T1000 (cell line): ENCODE measurements around the gene CTBP1.

Source experiments
- DNase-seq: peaks from one replicate; lab custom pipeline; 2025; ENCODE audit warnings: mixed read lengths; lab: John Stamatoyannopoulos, UW

Gene CTBP1

GRCh38 chr4:1249731-1250526, 999 bp upstream of the CTBP1 start:
- DNase-seq, result peak; percentile 19

DNA sequence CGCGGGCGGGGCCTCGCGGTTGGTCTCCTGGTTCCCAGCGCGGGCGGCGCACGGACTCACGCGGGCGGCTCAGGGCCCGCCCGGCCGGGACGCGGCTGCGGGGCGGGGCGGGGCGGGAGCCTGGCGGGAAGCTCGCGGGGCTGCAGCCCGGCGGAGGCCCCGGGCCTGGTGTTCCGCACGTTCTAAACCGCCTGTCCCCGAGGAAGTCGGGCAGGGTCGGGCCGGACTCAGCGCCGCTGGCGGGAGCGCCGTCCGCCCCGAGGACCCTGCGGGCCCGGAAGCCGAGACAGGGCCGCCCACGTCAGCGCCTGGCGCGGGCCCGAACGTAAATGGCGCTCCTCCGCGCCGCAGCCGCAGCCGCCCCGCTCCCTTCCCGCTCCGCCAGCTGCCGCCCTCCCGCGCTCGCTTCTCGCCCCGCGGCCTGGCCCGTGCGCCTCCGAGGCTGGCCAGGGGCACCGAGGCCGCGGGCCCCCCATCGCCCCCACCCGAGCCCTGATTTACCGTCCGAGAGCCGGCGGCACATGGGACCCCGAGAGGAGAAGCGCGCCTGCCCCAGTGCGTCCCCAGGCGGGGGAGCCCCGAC, 309 bp upstream of the CTBP1 start:
- DNase-seq, result peak; percentile 70

GRCh38 chr4:1247864-1248244, 1.1 kb downstream of the CTBP1 start:
- no peak for DNase-seq

DNA sequence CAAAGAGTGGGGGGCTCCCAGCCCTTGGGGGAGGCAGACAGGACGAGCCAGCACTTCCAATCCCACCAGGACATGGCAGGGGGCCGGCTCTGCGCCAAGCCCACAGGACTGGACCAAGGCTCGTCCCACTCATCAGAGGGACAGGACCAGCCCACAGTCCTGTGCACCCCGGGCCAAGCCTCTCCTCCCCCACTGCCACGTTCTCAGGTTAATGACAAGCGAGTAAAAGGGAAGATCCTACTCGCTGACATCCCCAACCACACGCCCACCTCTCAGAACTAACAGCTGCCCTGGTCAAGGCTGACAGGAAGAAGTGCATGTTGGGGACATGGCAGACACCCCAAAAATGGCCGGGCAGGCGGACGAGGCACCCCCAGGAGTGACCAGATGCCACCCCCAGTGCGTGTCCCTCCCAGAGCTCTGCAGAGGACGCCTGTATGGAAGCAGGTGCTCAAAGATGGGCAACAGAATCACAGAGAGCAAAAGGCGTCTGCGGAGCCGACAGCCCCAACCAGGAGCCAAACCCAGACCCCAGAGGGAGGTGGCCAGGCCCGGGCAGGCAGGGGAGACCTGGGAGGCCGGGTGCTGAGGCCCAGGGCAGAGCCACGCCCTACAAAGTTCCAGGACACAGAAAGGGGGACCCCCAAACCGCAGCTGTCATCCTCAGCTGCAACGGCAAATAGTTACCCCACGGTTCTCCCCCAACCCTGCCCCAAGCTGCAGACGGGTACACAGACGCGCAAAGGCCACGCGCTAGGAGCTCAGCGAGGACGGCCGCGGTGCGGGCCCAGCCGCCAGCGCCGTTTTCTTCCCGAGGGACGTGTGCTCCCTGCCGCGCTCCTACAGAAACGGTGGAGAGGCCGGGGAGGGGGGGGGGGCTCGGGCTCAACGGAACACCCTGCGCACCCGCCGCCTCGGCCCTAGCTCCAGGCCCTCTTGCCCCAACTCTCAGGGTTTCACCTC, 1.7 kb downstream of the CTBP1 start:
- no peak for DNase-seq

- no peak for DNase-seq
These were observed 2.6 kb downstream of the CTBP1 start for GRCh38 chr4:1246111-1246881.

GRCh38 chr4:1245481-1246051, 3.4 kb downstream of the CTBP1 start:
- no peak for DNase-seq

GRCh38 chr4:1244978-1245471, 3.9 kb downstream of the CTBP1 start:
- DNase-seq, result no peak

GRCh38 chr4:1244081-1244977, 4.6 kb downstream of the CTBP1 start:
- no peak for DNase-seq

DNA sequence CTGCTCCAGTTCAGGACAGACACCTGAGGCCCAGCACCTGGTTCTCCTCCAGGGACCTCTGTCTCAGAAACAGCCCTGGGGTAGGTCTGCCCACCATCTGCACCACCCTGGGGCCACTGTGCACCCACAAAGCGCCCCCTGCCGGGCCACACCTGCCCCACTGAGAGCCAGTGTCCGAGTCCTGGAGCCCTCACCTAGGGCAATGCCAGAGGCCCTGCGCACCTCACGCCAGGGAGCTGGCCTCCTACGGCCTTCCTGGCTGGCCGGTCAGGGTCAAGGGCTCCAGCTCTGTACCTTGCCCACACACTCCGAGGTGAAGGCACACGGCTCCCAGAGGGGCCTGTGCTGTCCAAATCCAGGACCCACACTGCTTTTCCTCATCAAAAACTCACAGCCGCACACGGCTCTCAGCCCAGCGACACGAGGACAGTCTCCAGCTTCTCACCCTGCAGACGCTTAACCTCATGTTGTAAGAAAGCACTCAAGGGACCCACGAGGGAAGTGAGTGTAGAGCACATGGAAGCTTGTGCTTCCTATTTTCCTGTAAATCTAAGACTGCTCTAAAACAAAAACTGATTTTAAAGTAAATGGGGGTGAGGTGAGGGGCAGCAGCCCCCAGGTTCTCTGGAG, 5.4 kb downstream of the CTBP1 start:
- DNase-seq, result no peak

GRCh38 chr4:1242506-1243450, 6.2 kb downstream of the CTBP1 start:
- no peak for DNase-seq

GRCh38 chr4:1241936-1242505, 6.9 kb downstream of the CTBP1 start:
- DNase-seq, result no peak

- DNase-seq, result no peak
These were observed 7.4 kb downstream of the CTBP1 start for GRCh38 chr4:1241466-1241935.

DNA sequence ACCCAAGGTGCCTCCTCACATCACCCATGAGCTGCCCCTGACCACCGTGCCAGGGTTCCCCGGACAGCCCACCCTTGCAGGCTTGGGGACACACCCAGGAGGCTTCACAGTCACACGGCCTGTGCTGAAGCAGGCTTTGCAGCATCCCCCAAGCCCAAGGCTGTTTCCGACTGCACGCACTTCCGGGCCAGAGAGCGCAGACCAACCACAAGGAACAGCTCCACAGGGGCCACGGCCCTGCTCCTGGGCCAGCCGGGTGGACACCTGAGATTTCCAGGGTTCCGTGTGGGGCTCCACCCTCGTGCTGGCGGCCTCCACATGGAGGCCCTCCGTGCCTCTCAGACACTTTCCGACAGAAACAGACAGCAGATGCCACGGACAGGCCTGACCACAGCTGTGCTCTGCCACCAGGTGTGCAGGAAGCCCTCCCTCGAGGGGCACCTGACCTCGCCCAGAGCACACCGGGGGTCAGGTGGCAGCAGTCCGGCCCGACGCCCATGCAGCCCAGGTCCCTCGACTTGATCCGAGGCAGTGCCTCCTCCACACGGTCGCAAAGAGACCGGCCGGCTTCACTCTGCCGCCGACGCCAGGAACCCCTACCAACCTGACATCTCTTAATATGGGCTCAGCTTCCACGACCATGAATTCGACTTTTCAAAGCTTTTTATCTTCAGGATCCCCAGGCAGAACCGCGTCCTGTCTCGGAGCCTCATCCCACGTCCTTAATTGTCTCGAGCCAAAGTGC, 8.0 kb downstream of the CTBP1 start:
- DNase-seq, result no peak

GRCh38 chr4:1239950-1240307, 9.0 kb downstream of the CTBP1 start:
- no peak for DNase-seq

GRCh38 chr4:1239141-1239949, 9.6 kb downstream of the CTBP1 start:
- DNase-seq, result no peak

GRCh38 chr4:1238676-1239000, 10.3 kb downstream of the CTBP1 start:
- DNase-seq, result no peak
